Lower lobe of right lung (tissue), 2 donors: ENCODE results near the gene MMP25. TPM values are rescaled to one million over a fixed set of nuclear protein-coding genes. Genes with fewer than 3 reads are reported as not detected.

ENCODE experiments used
- ATAC-seq, 2 donors: fragments of 200-7000 bp; cut with Tn5 transposase; one replicate each; pipeline ENCODE4 v1.9.1; 2020 to 2022; ENCODE audit warnings: mild to moderate bottlenecking in 2 of 2, moderate library complexity in 2 of 2
- DNase-seq: peaks from one replicate; pipeline ENCODE4 v3.0.0-alpha.2; 2020
- H3K27ac ChIP-seq: fragments of 200-600 bp; one replicate; pipeline ENCODE4 v1.8.0; 2022
- H3K27me3 ChIP-seq: fragments of 200-600 bp; one replicate; pipeline ENCODE4 v1.8.0; 2022; ENCODE audit warnings: low read depth
- H3K36me3 ChIP-seq: fragments of 200-600 bp; one replicate; pipeline ENCODE4 v1.8.0; 2022; ENCODE audit warnings: mild to moderate bottlenecking
- H3K4me1 ChIP-seq: fragments of 200-600 bp; one replicate; pipeline ENCODE4 v1.8.0; 2022
- H3K4me3 ChIP-seq: fragments of 200-600 bp; one replicate; pipeline ENCODE4 v1.8.0; 2022; ENCODE audit warnings: mild to moderate bottlenecking
- H3K9me3 ChIP-seq: fragments of 200-600 bp; one replicate; pipeline ENCODE4 v1.8.0; 2022
- intact Hi-C: fragments of 100-400 bp; cut with DNase I; formaldehyde crosslinking; loops from one replicate; pipeline ENCODE4 v1.11.0; 2022
- total RNA-seq: library from RNA; stranded (reverse); fragmentation: NEBNext Ultra II Directional; extraction: Animal tissue kit (Norgen Biotek cat#: 25700); gene quantifications from one replicate; pipeline ENCODE4 v1.2.1, GENCODE V29; 2021
- TF ChIP-seq, protein P1 (sequence below): fragments of 200-600 bp; IDR thresholded peaks from one replicate; pipeline ENCODE4 v1.8.0; 2022; ENCODE audit warnings: antibody characterized with exemption, mild to moderate bottlenecking
- donor health status: DM: no; HTN: yes; CAD: no; lungs with severe emphysema.

Gene MMP25
- total RNA-seq, 1 donor from 2014 or later, result 22.7 TPM

DNA sequence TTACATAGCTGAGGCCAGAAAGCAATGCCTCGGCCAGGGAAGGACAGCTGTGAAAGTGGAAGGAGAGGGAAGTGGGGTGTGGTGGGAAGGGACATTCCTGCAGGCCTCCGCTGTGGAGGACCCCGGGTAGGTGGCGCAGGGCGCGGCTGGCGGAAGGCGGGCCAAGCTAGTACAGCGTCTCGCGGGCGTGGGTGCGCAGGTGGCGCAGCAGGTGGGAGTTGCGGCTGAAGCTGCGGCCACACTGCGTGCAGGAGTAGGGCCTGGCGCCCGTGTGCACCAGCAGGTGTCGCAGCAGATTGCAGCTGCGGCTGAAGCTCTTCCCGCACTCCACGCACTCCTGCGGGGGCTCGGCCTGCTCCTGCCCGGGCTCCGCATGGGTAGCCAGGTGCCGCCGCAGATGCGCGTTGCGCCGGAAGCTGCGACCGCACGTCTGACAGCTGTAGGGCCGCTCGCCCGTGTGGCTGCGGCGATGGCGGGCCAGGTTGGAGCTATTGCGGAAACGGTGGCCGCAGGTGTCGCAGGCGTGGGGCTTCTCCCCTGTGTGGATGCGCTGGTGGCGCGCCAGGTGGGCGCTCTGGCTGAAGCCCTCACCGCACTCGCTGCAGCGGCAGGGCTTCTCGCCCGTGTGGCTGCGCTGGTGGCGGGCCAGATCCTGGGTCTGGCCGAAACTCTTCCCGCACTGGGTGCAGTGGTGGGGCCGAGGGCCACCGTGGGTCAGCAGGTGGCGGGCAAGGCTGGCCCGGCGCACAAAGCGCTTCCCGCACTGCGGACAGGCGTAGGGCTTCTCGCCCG lies 42.8 kb downstream of the MMP25 start:
- TF ChIP-seq, protein P1, sequence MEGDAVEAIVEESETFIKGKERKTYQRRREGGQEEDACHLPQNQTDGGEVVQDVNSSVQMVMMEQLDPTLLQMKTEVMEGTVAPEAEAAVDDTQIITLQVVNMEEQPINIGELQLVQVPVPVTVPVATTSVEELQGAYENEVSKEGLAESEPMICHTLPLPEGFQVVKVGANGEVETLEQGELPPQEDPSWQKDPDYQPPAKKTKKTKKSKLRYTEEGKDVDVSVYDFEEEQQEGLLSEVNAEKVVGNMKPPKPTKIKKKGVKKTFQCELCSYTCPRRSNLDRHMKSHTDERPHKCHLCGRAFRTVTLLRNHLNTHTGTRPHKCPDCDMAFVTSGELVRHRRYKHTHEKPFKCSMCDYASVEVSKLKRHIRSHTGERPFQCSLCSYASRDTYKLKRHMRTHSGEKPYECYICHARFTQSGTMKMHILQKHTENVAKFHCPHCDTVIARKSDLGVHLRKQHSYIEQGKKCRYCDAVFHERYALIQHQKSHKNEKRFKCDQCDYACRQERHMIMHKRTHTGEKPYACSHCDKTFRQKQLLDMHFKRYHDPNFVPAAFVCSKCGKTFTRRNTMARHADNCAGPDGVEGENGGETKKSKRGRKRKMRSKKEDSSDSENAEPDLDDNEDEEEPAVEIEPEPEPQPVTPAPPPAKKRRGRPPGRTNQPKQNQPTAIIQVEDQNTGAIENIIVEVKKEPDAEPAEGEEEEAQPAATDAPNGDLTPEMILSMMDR, result no peak
- no peaks in the 10 kb centered on the region for H3K36me3 ChIP-seq
- ATAC-seq (peak; percentile 64 to 81), DNase-seq (peak; percentile 72)
- H3K9me3 ChIP-seq, result no peaks in the 10 kb centered on the region
- H3K27ac ChIP-seq, result peak overlapping the region; percentile 71
- no peak overlapping the region for H3K4me3 ChIP-seq
- H3K27me3 ChIP-seq, result no peaks in the 10 kb centered on the region
- intact Hi-C loops, result no loop called here
- peaks cover 36% of the 10 kb centered on the region for H3K4me1 ChIP-seq

DNA sequence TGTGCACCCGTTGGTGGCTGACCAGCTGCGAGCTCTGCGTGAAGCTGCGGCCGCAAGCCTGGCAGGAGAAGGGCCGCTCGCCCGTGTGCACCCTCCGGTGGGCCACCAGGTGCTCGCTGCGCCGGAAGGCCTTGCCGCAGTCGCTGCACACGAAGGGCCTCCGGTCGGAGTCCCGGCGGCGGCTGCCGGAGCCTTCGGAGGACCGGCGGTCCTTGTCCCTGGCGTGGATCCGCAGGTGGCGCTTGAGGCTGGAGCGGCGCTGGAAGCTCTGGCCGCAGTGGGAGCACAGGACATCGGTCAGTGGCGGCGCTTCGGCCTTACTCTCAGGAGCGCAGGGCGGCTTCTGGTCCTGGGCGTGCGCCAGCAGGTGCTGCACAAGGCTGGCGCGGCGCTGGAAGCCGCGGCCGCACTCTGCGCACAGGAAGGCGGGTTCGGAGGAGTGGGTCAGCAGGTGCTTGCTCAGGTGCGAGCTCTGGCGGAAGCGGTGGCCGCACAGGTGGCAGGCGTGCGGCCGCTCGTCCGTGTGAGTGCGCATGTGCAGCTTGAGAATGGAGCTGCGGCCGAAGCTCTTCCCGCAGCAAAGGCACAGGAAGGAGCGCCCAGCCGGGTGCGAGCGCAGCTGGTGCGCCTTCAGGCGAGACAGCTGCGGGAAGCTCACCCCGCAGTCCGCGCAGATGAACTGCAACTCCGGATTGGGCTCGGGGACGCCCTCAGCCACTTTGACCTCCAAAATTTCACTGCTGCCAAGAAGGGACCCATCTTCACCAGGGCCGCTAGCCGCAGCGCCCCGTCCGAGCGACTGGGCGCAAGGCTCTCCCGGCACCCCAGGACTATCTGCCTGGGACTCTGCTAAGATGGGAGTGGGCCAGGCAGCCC lies 43.6 kb downstream of the MMP25 start:
- no peak for ATAC-seq
- intact Hi-C loops, result no loop called here
- no peak for DNase-seq
- Histone ChIP-seq H3K27me3 (no peaks in the 10 kb centered on the region), H3K9me3 (no peaks in the 10 kb centered on the region), H3K4me3 (no peak overlapping the region), H3K27ac (no peak overlapping the region), H3K36me3 (no peaks in the 10 kb centered on the region), H3K4me1 (peaks cover 35% of the 10 kb centered on the region)
- TF ChIP-seq, protein P1, result no peak

DNA sequence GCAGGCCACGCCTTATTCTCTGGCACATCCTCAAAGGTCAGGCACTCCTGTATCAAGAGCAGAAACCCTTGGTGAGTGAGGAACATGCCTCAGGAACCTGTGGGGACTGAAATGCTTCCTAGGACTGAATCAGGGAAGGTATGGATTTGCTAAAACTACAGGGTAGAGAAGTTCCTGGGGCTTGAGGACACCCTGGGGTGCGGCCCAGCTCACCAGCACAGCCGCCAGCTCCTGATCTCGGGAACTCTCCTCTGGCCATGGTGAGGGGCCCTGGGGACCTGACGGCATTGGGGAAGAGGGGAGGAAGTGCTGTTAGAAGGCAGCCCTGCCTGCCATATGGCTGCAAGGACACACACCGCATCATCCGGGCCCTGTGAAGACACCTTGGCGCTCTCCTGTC lies 45.2 kb downstream of the MMP25 start:
- no peak for ATAC-seq
- H3K4me3 ChIP-seq, result no peak overlapping the region
- TF ChIP-seq, protein P1, result no peak
- DNase-seq, result no peak
- peaks cover 33% of the 10 kb centered on the region for H3K4me1 ChIP-seq
- H3K36me3 ChIP-seq, result no peaks in the 10 kb centered on the region
- no peaks in the 10 kb centered on the region for H3K27me3 ChIP-seq
- H3K9me3 ChIP-seq, result no peaks in the 10 kb centered on the region
- intact Hi-C loops, result no loop called here
- H3K27ac ChIP-seq, result no peak overlapping the region

DNA sequence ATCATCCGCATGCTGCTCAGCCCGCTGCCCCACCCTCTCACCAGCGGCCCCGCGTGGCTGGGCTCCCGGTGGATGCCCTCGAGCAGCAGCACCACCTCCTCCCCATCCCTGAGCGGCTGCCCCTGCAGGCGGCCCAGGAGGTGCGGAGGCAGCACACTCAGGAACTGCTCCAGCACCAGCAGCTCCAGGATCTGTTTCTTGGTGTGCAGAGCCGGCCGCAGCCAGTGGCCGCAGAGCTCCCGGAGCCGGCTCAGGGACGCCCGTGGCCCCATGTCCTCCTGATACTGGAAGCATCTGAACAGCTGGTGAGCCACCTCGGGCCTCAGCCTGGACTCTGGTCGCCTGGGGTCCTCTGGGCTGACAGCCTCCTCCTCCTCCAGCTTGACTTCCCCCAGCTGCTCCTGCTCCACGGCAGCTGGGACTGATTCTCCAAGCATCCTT lies 46.2 kb downstream of the MMP25 start:
- Histone ChIP-seq H3K4me1 (peaks cover 25% of the 10 kb centered on the region), H3K4me3 (no peak overlapping the region), H3K36me3 (no peaks in the 10 kb centered on the region), H3K27ac (no peak overlapping the region), H3K27me3 (no peaks in the 10 kb centered on the region), H3K9me3 (no peaks in the 10 kb centered on the region)
- no peak for ATAC-seq
- intact Hi-C loops, result no loop called here
- no peak for DNase-seq
- TF ChIP-seq, protein P1, result no peak

DNA sequence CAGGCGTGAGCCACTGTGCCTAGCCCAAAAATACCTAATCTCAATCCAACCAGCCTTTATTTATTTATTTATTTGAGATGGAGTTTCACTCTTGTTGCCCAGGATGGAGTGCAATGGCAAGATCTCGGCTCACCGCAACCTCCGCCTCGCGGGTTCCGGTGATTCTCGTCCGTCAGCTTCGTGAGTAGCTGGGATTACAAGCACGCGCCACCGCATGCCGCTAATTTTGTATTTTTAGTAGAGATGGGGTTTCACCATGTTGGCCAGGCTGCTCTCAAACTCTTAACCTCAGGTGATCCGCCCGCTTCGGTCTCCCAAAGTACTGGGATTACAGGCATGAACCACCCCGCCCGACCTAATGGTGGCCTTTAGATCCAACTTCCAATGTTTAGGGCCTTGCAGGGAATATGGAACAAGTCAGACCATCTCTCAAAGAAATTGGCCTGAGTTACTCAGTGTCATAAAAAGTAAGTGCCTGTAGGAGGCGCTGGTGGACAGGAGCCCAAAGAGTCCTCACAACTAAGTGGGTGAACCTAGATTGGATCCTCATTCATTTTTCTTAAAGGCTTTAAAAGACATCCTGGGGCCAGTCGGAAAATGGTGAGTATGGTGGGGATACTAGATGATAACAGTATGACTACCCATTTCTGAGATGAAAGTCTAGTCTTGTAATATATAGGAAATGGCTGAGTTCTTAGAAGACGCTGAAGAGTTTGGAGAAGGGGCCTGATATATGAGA lies 48.1 kb downstream of the MMP25 start:
- Histone ChIP-seq H3K27me3 (no peaks in the 10 kb centered on the region), H3K9me3 (no peaks in the 10 kb centered on the region)
- TF ChIP-seq, protein P1, result peak; percentile 62

More for the DNA sequence above, 48.1 kb downstream of the MMP25 start:
- no peak overlapping the region for H3K4me3 ChIP-seq
- intact Hi-C loops, result no loop called here
- ATAC-seq (peak; percentile 40 to 51), DNase-seq (no peak)
- H3K27ac ChIP-seq, result no peak overlapping the region
- peaks cover 12% of the 10 kb centered on the region for H3K4me1 ChIP-seq
- no peaks in the 10 kb centered on the region for H3K36me3 ChIP-seq
